Activated CD8-positive, alpha-beta memory T cell treated with anti-CD3 and anti-CD28 coated beads for 48 hours (primary cell): ENCODE data around the gene SLC38A7.
A peak's percentile ranks its signal among the peaks of the same experiment; 100 is the strongest.
"Not testable (repeated sequence)": the region's sequence is repeated elsewhere in the genome, so short reads cannot be mapped to it uniquely, and the experiment has no call there.

Source experiments
- DNase-seq, 3 experiments: peaks; one replicate each; pipeline ENCODE4 v3.0.0-alpha.2; 2020; ENCODE audit warnings: low read depth in 2 of 3, low spot score in 2 of 3

The SLC38A7 gene

DNA sequence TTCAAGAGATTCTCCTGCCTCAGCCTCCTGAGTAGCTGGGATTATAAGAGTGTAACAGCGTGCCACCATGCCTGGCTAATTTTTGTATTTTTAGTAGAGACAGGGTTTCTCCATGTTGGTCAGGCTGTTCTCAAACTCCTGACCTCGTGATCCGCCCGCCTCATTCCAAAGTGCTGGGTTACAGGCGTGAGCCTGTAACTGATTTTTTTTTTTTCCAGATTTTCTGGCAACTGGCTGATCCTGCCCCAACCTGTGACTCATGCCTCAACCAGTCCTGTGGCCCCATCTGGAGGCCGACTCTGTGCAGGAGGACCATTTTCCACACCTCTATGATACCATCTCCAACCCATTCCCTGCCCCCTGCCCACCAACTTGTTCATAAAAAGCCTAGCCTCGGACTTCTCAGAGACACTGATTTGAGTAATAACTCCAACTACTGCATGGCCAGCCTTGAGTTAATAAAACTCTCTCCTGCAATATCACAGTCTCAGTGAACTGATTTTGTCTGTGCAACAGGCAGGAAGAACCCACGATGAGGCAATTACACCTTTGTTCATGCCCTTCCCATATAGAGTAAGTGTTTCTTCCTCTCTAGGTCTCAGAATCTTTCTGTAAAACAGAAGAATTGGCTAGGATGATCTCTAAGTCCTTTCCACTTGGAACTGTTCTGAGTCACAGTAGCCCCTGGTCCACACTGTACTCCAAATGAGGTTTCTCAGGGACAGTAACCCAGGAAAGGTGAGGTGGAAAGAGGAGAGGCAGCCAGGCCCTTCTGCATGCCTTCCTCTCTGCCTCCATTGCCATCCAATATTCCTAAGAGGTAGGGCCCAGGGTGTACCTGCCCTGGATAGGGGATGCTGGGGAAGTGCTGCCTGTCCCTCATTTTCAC is 46.2 kb downstream of the SLC38A7 start:
- no peak for DNase-seq

DNA sequence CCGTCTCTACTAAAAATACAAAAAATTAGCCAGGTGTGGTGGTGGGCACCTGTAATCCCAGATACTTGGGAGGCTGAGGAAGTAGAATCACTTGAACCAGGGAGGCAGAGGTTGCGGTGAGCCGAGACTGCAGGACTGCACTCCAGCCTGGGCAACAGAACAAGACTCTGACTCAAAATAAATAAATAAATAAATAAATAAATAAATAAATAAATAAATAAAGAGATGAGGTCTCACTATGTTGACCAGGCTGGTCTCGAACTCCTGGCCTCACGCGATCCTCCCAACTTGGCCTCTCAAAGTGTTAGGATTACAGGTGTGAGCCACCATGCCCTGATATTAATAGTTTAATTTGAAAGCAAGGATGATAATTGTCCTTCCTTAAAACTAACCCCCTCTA is 47.5 kb downstream of the SLC38A7 start:
- DNase-seq, result not testable (repeated sequence)

DNA sequence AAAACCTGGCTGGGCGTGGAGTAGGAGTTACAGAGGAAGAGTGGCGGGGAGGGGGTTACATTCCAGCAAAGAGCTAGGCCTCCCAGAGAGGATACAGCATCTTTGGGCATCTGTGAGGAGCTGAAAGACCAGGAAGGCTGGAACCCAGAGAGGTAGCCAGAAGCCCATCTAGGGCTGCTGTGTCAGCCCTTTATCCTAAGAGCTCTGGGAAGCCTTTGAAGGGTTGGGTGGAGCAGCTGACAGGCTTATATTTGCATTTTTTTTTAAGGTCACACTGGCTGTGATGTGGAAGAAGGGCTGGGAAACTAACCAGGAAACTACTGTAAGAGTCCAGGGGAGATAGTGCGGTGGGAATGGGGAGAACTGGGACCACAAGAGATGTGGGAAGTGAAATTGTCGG is 48.1 kb downstream of the SLC38A7 start:
- no peak for DNase-seq

DNA sequence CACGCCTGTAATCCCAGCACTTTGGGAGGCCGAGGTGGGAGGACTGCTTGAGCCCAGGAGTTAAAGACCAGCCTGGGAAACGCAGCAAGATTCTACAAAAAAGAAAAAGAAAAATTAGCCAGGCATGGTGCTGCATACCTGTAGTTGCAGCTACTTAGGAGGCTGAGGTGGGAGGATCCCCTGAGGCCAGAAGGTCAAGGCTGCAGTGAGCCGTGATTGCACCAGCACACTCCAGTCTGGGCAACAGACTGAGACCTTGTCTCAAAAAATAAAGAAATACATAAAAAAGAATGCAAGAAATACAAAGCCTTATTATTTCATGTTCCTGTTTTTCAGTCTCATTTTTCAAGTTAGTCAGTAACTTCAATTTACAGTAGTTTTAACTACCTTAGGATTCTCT is 49.1 kb downstream of the SLC38A7 start:
- no peak for DNase-seq

DNA sequence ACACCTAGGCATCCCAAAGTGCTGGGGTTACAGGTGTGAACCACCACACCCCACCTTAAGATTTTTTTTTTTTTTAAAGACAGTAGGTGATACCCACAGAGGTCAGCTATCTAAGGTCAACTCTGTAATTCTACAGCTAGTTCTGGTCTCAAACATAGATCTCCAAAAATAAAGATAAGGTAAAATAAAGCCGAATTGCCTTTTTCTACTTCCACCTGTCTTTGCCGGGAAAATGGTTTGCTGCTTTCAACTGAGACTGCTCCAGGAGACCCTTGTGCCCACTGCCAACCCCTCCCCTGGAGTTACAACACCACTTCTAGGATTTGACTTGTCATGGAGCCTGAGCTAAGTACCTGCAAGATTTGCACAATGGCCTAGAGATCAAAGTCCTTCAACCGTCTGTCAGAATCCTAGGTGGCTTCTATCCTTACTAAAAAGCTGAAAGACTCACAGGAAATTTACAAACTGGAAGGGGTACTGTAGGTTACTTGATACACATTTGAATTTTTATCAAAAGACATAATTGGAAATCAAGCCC is 50.2 kb downstream of the SLC38A7 start:
- no peak for DNase-seq

DNA sequence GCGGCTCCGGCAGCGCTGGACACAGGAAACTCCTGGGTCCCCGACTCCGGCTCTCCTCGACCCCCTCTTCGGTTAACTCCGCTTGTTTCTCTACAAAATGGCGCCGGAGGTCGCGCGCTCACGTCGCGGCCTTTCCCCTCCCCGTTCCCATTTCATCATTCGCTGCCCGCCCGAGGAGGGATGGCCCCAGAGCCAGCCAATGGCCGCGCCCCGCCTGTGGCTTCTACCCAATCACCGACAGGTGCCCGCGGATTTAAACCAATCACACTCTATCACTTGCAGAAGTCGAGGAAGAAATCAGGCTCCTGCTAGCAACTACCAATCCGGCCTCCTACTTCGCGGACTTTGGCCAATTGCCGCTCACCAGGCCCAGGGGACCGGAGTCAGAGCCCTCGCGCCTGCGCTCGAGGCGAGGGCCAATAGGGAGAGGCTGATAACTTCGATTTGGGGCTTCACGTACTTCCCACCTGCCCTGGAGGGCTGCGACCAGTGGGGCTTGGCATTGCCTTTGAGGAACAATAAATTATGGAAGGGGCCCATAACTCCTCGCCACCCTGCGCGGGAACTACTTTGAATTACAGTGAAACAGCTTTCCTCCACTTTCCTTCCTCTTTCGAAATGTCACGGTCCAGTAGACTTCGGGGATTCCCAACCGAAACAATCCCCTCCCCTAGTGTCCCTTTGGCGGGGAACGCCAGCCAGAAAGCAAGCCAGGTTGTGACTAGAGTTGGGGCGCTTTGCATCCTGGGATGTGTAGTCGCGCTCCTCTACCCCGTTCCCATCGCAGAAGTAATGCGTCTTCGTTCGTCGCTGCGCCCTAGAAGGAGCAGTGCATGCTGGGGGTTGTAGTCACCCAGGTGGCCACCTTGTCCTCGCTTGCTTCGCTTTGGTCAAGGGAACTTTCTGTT is 54.6 kb downstream of the SLC38A7 start, which contains the start of gene CNOT1:
CNOT1 (minus strand) TSS at position 94 of the 908 bp plus-strand sequence. CDS start 30,489 bp downstream, outside the sequence.
- DNase-seq, result peak; percentile 84 to 97 (median 95)

DNA sequence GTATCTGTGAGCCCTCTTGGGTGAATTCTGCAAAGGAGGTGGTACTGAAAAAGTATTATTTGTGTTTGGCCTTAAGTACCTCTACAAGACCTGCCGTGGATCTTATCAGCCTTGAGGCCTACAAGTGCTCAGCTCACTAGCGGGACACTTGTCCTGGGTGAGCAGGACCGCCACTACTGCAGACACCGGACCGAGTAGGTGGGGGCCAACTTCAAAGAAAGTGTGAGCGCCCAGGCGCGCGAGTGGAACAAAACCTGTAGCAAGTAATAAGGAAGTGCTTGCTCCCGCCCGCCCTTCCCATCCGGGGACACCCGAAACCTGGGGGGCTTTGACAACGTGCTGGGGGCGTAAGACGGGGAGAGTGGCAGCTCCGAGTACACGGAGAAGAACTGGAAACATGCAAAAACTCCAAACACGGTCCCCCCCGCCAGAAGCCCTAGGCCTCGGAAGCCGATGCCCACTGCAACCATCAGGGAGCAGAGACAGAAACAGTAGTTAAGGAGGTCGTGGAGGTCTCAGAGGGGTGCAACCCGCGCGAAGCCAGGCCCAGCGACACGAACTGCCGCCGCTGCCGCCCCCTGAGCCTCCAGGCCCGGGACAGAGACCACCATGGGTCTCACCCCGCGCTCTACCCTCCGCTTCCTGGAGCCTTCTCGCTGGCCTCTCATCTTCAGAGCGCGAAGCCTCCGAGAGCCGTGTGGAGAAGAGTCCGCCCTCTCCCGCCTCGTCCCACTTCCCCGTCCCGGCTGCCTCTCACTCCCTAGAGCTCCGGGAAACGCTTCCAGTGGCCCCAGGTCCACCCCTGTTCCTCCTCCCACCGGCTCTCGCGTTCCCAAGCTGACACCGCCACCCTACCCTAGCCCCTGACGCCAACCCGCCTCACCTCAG is 55.5 kb downstream of the SLC38A7 start:
- peak; percentile 18 to 39 (median 18) for DNase-seq

DNA sequence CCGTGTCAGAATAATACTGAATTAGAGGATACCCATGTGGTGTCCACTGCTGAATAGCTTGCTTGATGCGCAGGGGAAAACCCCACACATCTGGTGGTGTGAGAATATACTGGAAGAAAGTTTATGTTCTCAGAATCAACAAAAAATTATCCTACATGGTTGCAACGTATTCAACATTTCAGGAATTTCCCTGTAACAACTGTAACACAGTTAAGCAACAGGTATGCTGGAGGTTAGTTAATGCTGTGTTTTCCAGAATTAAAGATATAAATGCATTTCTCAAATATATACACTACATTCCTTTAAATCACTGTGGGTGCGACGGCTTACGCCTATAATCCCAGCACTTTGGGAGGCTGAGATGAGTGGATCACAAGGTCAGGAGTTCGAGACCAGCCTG is 60.4 kb downstream of the SLC38A7 start:
- DNase-seq, result no peak

DNA sequence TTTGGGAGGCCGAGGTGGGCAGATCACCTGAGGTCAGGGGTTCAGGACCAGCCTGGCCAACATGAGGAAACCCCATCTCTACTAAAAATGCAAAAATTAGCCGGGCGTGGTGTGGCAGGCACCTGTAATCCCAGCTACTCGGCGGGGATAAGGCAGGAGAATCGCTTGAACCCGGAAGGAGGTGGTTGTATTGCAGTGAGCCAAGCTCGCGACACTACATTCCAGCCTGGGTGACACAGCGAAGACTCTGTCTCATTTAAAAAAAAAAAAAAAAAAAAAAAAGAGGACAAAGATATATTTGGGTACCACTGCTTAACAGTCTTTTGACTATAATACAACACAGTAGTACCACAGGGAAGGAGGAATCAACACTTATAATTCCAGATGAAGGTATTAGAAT is 64.2 kb downstream of the SLC38A7 start:
- no peak for DNase-seq

DNA sequence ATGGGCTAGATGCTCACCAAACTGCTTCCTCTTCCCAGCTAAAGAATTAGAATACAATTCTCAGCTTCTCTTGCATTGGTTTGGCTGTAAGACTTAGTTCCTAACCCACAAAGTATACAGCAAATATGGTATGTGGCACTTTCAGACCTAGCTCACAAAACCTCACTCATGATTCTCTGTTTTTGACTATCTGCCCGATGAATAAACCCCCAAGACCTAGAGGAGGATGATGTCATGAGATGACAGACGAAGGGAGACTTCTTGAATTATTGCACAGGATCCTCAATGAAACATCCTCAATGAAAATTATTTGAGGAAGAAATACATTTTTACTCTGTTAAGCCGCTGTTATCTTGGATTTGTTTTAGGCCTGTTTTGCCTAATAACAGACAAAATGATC is 69.3 kb downstream of the SLC38A7 start:
- no peak for DNase-seq
